Esophagus squamous epithelium (tissue), 4 donors: Measurements from ENCODE around the gene IGF2BP1.

ENCODE experiments used
- POLR2A ChIP-seq, 4 donors: fragments of 450-650 bp; IDR thresholded peaks; one replicate each; pipeline ENCODE4 v1.6.1; 2017; ENCODE audit warnings: antibody characterized with exemption in 4 of 4, mild to moderate bottlenecking in 4 of 4, moderate library complexity in 3 of 4
- TF ChIP-seq, protein P1 (sequence below), 6 experiments: fragments of 450-650 bp in 4 of 6; fragments of 200-600 bp in 2 of 6; sonication (generic) in 2 of 6; IDR thresholded peaks; one replicate each; pipeline ENCODE4 v1.5.1; 2016 to 2019; ENCODE audit warnings: antibody characterized with exemption in 6 of 6, mild to moderate bottlenecking in 4 of 6, moderate library complexity in 4 of 6

DNA sequence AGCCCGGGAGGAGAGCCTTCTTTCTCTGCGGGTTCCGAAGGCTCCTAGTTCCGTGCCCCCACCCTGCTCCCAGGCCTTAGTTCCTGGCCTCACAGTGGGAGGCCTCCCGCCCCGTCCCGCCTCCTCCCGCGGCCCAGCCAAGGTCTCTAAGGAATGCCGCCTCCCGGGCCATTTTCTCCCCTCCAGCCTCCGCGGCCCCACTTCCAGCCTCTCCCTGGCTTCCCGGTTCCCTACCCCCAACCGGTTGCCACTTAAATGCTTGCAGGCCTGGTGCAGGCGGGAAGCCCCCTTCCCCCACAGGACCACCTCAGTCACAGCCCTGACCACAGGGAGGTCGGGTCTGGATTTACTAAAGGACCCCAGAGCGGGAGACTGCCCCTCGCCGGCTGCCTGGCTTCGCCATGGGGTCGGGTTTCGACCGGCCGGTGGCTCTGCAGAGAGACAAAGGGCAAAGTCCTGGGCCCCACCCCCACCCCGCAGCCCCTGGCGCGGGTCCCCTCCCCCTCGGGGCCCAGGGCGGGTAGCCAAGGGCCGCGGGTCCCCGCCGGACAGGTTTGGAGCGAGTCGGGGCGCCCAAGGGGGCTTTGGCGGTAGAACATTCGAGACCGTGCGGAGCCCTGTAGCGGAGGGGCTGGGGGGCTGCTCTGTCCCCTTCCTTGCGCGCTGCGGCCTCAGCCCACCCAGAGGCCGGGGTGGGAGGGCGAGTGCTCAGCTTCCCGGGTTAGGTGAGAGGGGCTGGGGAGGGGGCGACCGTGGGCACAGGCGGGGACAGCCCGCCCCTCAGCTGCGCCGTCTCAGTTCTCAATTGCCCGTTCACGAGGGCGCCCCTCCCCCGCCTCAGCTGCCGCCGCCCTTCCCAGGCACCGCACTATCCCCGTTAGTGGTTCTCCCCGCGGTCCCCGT lies 16.4 kb downstream of the IGF2BP1 start:
- no peak for TF ChIP-seq POLR2A (IDR thresholded peaks at IDR 0.05)
- TF ChIP-seq, protein P1, sequence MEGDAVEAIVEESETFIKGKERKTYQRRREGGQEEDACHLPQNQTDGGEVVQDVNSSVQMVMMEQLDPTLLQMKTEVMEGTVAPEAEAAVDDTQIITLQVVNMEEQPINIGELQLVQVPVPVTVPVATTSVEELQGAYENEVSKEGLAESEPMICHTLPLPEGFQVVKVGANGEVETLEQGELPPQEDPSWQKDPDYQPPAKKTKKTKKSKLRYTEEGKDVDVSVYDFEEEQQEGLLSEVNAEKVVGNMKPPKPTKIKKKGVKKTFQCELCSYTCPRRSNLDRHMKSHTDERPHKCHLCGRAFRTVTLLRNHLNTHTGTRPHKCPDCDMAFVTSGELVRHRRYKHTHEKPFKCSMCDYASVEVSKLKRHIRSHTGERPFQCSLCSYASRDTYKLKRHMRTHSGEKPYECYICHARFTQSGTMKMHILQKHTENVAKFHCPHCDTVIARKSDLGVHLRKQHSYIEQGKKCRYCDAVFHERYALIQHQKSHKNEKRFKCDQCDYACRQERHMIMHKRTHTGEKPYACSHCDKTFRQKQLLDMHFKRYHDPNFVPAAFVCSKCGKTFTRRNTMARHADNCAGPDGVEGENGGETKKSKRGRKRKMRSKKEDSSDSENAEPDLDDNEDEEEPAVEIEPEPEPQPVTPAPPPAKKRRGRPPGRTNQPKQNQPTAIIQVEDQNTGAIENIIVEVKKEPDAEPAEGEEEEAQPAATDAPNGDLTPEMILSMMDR (IDR thresholded peaks at IDR 0.05), result no peak
